Activated CD4-positive, alpha-beta T cell treated with anti-CD3 and anti-CD28 coated beads for 1 hour (primary cell): ENCODE results near the gene MIGA1.

ENCODE experiments used
- DNase-seq: peaks from one replicate; pipeline ENCODE4 v3.0.0-alpha.2; 2020

Gene MIGA1

DNA sequence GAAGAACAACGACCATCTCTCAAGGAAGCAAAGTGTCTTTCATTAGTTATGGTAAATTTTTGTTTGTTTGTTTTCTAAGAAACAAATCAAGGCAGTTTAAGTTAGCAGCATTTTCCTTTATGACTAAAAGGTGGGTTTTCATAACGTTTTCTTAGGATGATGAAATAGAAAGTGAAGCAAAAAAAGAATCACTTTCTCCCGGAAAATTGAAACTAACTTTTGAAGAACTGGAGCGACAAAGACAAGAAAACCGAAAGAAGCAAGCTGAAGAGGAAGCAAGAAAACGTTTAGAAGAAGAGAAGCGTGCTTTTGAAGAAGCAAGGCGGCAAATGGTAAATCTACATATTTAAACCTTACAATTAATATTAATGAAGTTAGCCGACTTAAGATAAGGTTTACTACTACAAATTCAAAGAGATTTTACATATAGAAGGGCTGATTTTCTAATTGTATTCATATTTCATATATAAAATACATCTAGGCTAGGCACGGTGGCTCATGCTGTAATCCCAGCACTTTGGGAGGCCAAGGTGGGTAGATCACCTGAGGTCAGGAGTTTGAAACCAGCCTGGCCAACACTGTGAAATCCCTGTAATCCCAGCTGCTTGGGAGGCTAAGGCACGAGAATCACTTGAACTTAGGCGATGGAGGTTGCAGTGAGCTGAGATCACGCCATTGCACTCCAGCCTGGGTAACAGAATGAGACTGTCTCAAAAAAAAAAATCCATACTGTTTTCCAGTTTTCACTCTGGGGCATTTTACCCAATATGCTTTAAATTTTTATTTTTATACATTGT is 147.3 kb downstream of the MIGA1 start:
- DNase-seq = no peak

DNA sequence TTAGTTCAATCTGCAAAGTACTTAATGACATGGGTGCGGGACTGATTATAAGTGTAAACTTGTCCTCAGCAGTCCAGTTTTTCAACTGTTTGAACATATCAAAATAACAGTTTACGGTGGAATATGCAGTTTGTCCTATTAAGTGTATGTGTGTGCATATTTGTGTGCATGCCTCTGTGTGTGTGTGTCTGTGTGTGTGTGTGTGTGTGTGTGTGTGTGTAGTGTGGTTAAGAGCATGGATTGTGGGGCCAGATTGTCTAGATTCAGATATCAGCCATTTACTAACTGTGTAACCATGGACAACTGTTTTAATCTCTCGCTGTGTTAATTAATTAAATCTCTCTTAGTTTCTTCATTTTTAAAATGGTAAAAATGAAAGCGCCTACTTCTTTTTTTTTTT is 148.0 kb downstream of the MIGA1 start:
- DNase-seq = no peak
